ENCODE measurements around the gene NTM. TPM values are rescaled to one million over a fixed set of nuclear protein-coding genes. Genes with fewer than 3 reads are reported as not detected.
"Not testable (repeated sequence)": the region's sequence is repeated elsewhere in the genome, so short reads cannot be mapped to it uniquely, and the experiment has no call there.

The NTM gene
- total and polyA plus RNA-seq, 10 donors: 0.13 to 1.6 (median 0.67) TPM

DNA sequence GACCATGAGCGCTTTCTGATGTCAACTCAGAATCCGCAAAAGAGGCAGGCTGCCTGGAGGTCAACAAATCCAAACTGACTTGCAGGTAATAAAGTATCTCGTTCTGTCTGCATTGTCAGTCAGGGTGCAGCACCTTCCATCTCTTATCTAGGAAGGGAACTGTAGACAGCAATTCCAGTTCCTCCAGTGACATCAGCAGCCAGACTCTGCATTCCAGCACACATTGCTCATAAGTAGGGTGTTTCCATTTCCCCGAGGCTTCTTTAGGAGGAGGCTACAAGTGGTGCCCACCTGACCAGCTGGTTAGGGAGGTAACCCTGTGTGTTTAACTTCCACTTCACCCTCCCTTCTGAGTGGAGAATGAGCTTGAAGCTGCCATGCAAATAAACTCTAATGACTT lies 53.3 kb downstream of the NTM start:
- TF ChIP-seq POLR2AphosphoS5 (IDR thresholded peaks at IDR 0.05) (no peak), POLR2A (IDR thresholded peaks at IDR 0.05) (no peak)
- TF ChIP-seq, protein P1, sequence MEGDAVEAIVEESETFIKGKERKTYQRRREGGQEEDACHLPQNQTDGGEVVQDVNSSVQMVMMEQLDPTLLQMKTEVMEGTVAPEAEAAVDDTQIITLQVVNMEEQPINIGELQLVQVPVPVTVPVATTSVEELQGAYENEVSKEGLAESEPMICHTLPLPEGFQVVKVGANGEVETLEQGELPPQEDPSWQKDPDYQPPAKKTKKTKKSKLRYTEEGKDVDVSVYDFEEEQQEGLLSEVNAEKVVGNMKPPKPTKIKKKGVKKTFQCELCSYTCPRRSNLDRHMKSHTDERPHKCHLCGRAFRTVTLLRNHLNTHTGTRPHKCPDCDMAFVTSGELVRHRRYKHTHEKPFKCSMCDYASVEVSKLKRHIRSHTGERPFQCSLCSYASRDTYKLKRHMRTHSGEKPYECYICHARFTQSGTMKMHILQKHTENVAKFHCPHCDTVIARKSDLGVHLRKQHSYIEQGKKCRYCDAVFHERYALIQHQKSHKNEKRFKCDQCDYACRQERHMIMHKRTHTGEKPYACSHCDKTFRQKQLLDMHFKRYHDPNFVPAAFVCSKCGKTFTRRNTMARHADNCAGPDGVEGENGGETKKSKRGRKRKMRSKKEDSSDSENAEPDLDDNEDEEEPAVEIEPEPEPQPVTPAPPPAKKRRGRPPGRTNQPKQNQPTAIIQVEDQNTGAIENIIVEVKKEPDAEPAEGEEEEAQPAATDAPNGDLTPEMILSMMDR (IDR thresholded peaks at IDR 0.05 in 8 of 11, conservative IDR thresholded peaks at IDR 0.05 in 3 of 11): no peak
- Histone ChIP-seq H3K36me3 (no peaks in the 10 kb centered on the region), H3K4me1 (no peaks in the 10 kb centered on the region), H3K27me3 (replicated peaks in 1 of 7) (peaks cover 0 to 10% (median 0%) of the 10 kb centered on the region in 7 donors), H3K27ac (no peak overlapping the region), H3K4me3 (no peak overlapping the region), H3K9me3 (no peaks in the 10 kb centered on the region)
- DNase-seq: no peak
- intact Hi-C loops (cut with DNase I; ENCODE audit: low total_unique reads): no loop called here
- 55 to 69% (median 61%) methylated on average over 4 of the region's 4 CpGs for WGBS, 5 donors

DNA sequence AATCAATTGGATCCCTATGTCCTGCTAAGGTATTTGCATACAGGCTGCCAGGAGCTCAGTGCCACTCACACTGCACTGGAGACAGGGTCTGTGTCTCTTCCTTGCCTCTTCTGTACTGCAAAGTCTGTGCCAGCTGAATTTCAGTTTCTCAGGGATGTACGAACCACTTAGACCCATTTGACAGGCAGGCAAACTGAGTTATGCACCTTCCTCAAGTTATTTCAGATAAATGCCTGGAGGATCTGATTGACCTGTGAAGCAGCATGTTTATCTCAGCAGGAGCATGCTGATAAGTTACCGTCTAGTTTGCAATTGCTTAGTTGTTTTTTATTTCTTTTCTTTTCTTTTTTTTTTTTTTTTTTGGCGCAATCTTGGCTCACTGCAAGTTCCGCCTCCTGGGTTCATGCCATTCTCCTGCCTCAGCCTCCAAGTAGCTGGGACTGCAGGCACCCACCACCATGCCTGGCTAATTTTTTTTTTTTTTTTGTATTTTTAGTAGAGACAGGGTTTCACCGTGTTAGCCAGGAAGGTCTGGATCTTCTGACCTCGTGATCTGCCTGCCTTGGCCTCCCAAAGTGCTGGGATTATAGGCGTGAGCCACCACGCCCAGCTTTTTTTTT lies 54.0 kb downstream of the NTM start:
- H3K4me1 ChIP-seq; intact Hi-C loops (cut with DNase I; ENCODE audit: low total_unique reads); H3K9me3 ChIP-seq; H3K4me3 ChIP-seq; H3K27ac ChIP-seq; DNase-seq; H3K36me3 ChIP-seq: not testable (repeated sequence)
- peaks cover 0 to 10% (median 0%) of the 10 kb centered on the region in 7 donors for H3K27me3 ChIP-seq (replicated peaks in 1 of 7)
- WGBS, 5 donors: 76 to 90% (median 83%) methylated on average over 8 of the region's 8 CpGs

DNA sequence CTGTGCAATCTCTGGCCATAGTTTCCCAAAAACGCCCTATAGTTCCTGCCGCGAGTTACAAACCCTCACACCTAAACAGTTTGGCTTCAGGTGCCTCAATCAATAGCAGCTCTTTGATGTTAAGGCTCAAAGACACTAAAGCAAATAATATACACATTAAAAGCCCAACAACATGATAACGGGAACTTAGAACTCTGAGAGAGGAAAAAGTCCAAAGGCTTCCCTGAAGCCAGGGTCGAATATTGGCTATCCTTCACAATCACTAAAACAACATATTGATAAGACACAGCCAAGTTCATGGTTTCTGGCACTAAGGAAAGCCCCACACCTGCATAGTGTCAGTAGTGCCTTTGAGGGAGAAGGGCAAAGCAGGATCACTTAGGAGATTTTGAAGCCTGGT lies 54.9 kb downstream of the NTM start:
- WGBS, 5 donors: 74 to 94% (median 86%) methylated on average over 5 of the region's 5 CpGs
- no peaks in the 10 kb centered on the region for H3K4me1 ChIP-seq

DNA sequence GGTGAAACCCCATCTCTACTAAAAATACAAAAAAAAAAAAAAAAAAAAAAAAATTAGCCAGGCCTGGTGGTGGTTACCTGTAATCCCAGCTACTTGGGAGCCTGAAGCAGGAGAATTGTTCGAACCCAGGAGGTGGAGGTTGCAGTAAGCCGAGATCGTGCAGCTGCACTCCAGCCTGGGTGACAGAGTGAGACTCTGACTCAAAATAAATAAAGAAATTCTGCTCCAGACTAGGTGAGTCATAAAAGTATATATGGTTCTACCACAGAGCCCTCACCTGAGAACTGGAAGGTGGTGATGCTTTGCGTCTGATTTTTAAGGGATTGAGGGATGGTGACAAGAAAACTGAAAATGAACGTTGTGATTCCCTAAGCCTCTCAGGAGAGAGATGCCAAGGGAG lies 58.4 kb downstream of the NTM start:
- Histone ChIP-seq H3K27ac (no peak overlapping the region), H3K27me3 (replicated peaks in 1 of 7) (peaks cover 0 to 8% (median 0%) of the 10 kb centered on the region in 7 donors), H3K36me3 (no peaks in the 10 kb centered on the region), H3K4me3 (no peak overlapping the region), H3K4me1 (no peaks in the 10 kb centered on the region), H3K9me3 (peaks cover 0 to 2% (median 0%) of the 10 kb centered on the region in 8 donors)
- intact Hi-C loops (cut with DNase I; ENCODE audit: low total_unique reads): no loop called here
- WGBS, 5 donors: 79 to 91% (median 85%) methylated on average over 5 of the region's 5 CpGs
- DNase-seq: no peak
- TF ChIP-seq POLR2AphosphoS5 (IDR thresholded peaks at IDR 0.05) (no peak), POLR2A (IDR thresholded peaks at IDR 0.05) (no peak)
- TF ChIP-seq, protein P1 (IDR thresholded peaks at IDR 0.05 in 8 of 11, conservative IDR thresholded peaks at IDR 0.05 in 3 of 11): no peak

More for the DNA sequence above, 54.9 kb downstream of the NTM start:
- Histone ChIP-seq H3K36me3 (no peaks in the 10 kb centered on the region), H3K27me3 (replicated peaks in 1 of 7) (peaks cover 0 to 10% (median 0%) of the 10 kb centered on the region in 7 donors), H3K4me3 (no peak overlapping the region), H3K9me3 (no peaks in the 10 kb centered on the region), H3K27ac (no peak overlapping the region)
- no peak for DNase-seq
- TF ChIP-seq POLR2A (IDR thresholded peaks at IDR 0.05) (no peak), POLR2AphosphoS5 (IDR thresholded peaks at IDR 0.05) (no peak)
- TF ChIP-seq, protein P1 (IDR thresholded peaks at IDR 0.05 in 8 of 11, conservative IDR thresholded peaks at IDR 0.05 in 3 of 11): no peak
- intact Hi-C loops (cut with DNase I; ENCODE audit: low total_unique reads): no loop called here

All from spleen (tissue), 11 donors.